HUES64 (cell line): ENCODE data around the gene OR2V1.
"Not testable (repeated sequence)": the region's sequence is repeated elsewhere in the genome, so short reads cannot be mapped to it uniquely, and the experiment has no call there.

Experiments
- H3K27ac ChIP-seq: 2 replicates; pipeline ENCODE4 v1.7.0; 2013; ENCODE audit warnings: low read depth, low read length, inconsistent platforms
- H3K27me3 ChIP-seq: 2 replicates; pipeline ENCODE4 v1.6.1; 2013; ENCODE audit warnings: mild to moderate bottlenecking, low read length; ENCODE audit not compliant: insufficient read depth
- H3K36me3 ChIP-seq: 2 replicates; pipeline ENCODE4 v1.6.1; 2013; ENCODE audit warnings: mild to moderate bottlenecking, low read length; ENCODE audit not compliant: insufficient read depth
- H3K4me1 ChIP-seq: 2 replicates; pipeline ENCODE4 v1.6.1; 2013; ENCODE audit warnings: mild to moderate bottlenecking, low read length, moderate library complexity; ENCODE audit not compliant: insufficient read depth
- H3K4me3 ChIP-seq: 2 replicates; pipeline ENCODE4 v1.5.1; 2013; ENCODE audit warnings: mild to moderate bottlenecking, low read length, moderate library complexity
- H3K9ac ChIP-seq: 2 replicates; pipeline ENCODE4 v1.6.1; 2013; ENCODE audit warnings: mild to moderate bottlenecking, low read depth, low read length
- H3K9me3 ChIP-seq: 2 replicates; pipeline ENCODE4 v1.6.1; 2013; ENCODE audit warnings: low read depth, low read length; ENCODE audit not compliant: insufficient read depth
- WGBS: fragments of 150-250, 120-280 bp; methylation state at CpG from one replicate; pipeline ENCODE4 v1.1.7; 2013; ENCODE audit warnings: missing lambda C conversion rate; 5-methylcytosine and 5-hydroxymethylcytosine counted together

The OR2V1 gene

DNA sequence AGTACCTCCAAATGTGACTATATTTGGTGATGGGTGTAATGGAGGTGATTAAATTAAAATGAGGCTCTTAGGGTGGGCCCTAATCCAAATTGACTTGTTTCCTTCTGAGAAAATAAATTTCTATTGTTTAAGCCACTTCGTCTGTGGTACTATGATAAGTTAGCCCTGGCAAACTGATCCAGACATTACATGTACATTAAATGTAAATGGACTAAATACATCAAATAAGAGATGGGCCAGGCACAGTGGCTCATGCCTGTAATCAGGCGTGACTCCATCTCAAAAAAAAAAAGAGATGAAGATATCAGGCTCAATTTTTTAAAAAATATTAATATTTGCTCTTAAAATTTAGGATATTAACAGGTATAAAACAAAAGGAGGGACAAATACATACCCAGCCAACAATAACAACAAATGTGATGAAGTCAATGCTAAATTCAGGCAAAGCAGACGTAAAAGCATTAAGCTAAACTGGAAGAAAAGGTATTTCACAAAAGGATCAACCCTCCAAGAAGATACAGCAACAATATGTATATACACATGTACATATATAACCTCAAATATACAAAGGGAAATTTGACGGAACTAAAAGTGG, 5.5 kb upstream of the OR2V1 start:
- Histone ChIP-seq H3K4me1 (no peaks in the 10 kb centered on the region), H3K9ac (no peak overlapping the region), H3K4me3 (no peak overlapping the region), H3K27me3 (no peaks in the 10 kb centered on the region), H3K27ac (no peak overlapping the region), H3K36me3 (no peaks in the 10 kb centered on the region), H3K9me3 (peaks cover 11% of the 10 kb centered on the region; the same call in 1 of the 2 replicates)
- 79% methylated on average over 3 of the region's 4 CpGs for WGBS

- Histone ChIP-seq H3K36me3 (no peaks in the 10 kb centered on the region), H3K4me3 (no peak overlapping the region), H3K27me3 (no peaks in the 10 kb centered on the region), H3K9me3 (peaks cover 9% of the 10 kb centered on the region; the same call in 1 of the 2 replicates), H3K4me1 (no peaks in the 10 kb centered on the region), H3K27ac (no peak overlapping the region), H3K9ac (no peak overlapping the region)
- 89% methylated on average over 5 of the region's 6 CpGs for WGBS
Observed at GRCh38 chr5:181134259-181134658, 3.3 kb upstream of the OR2V1 start.

- 87% methylated on average over 10 of the region's 10 CpGs for WGBS
- no peak overlapping the region for H3K9ac ChIP-seq
Observed at GRCh38 chr5:181133610-181134231, 2.8 kb upstream of the OR2V1 start.

DNA sequence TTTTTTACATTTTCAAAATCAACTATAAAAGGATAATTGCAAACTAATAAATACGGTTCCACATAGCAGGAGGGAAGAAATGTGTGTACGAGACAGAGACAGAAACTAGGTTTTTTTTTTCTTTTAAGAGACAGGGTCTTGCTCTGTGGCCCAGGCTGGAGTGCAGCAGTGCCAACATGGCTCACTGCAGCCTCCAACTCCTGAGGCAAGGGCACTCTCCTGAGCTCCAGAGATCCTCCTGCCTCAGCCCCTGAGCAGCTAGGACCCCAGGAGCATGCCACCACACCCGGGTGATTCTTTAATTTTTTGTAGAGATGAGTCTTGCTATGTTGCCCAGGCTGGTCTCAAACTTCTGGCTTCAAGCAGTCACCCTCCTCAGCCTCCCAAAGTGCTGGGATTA, 2.1 kb upstream of the OR2V1 start:
- Histone ChIP-seq H3K4me1 (no peaks in the 10 kb centered on the region), H3K9me3 (peaks cover 10% of the 10 kb centered on the region; the same call in 1 of the 2 replicates), H3K27ac (no peak overlapping the region), H3K9ac (no peak overlapping the region), H3K4me3 (no peak overlapping the region), H3K36me3 (no peaks in the 10 kb centered on the region), H3K27me3 (no peaks in the 10 kb centered on the region)
- 84% methylated on average over 3 of the region's 3 CpGs for WGBS

More at GRCh38 chr5:181133610-181134231, 2.8 kb upstream of the OR2V1 start:
- H3K4me3 ChIP-seq: no peak overlapping the region
- no peaks in the 10 kb centered on the region for H3K36me3 ChIP-seq
- H3K9me3 ChIP-seq: peaks cover 9% of the 10 kb centered on the region; the same call in 1 of the 2 replicates
- H3K27ac ChIP-seq: no peak overlapping the region
- H3K27me3 ChIP-seq: no peaks in the 10 kb centered on the region
- H3K4me1 ChIP-seq: no peaks in the 10 kb centered on the region

GRCh38 chr5:181131514-181131913, 545 bp upstream of the OR2V1 start:
- H3K36me3 ChIP-seq: no peaks in the 10 kb centered on the region
- no peak overlapping the region for H3K4me3 ChIP-seq
- 79% methylated on average over 11 of the region's 11 CpGs for WGBS
- H3K27me3 ChIP-seq: no peaks in the 10 kb centered on the region
- no peak overlapping the region for H3K9ac ChIP-seq
- H3K9me3 ChIP-seq: peaks cover 15% of the 10 kb centered on the region; the same call in 1 of the 2 replicates
- H3K27ac ChIP-seq: no peak overlapping the region
- H3K4me1 ChIP-seq: no peaks in the 10 kb centered on the region

- H3K4me1 ChIP-seq, H3K36me3 ChIP-seq, H3K27ac ChIP-seq, H3K27me3 ChIP-seq, H3K4me3 ChIP-seq, H3K9ac ChIP-seq: not testable (repeated sequence)
- 74% methylated on average over 9 of the region's 9 CpGs for WGBS
- H3K9me3 ChIP-seq: peaks cover 12% of the 10 kb centered on the region; the same call in 1 of the 2 replicates
Observed at GRCh38 chr5:181130081-181130480, 888 bp downstream of the OR2V1 start.

GRCh38 chr5:181129601-181130000, 1.4 kb downstream of the OR2V1 start:
- Histone ChIP-seq H3K4me1 (no peaks in the 10 kb centered on the region), H3K4me3 (no peak overlapping the region), H3K27me3 (no peaks in the 10 kb centered on the region), H3K9me3 (peaks cover 12% of the 10 kb centered on the region; the same call in 1 of the 2 replicates), H3K9ac (no peak overlapping the region), H3K27ac (no peak overlapping the region), H3K36me3 (no peaks in the 10 kb centered on the region)
- 69% methylated on average over 6 of the region's 7 CpGs for WGBS

DNA sequence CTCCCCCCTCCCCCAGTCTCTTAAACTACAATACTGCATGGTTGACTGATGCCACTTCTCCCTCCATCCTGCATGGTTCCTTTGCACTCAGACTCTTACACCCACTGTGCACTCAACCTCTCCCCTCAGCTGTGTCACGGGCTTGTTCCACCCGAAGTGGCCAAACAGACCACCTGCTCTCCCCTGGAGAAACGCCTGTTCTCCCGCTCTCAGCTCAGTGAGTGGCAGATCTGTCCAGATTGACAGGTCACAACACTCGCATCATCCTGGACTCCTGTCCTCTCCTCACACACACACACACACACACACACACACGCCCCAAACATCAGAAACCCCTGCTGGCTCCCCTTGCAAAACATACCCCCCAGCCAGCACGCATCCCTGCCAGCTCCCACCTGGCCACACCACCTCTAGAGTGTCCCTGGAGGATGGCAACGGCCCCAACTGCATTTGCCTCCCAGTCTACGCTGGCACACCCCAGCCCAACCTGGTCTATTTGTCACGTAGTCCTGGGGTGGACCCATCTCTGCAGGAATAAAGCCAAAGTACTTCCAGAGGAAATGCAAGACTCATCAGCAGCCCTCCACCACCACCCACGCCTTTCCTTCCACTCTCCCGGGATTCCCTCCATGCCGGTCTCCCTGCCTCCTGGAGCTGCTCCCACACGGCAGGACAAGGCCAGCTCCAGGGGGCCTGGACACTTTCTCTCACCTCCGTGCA, 2.9 kb downstream of the OR2V1 start:
- Histone ChIP-seq H3K4me3 (no peak overlapping the region), H3K27ac (no peak overlapping the region), H3K27me3 (no peaks in the 10 kb centered on the region), H3K4me1 (no peaks in the 10 kb centered on the region), H3K36me3 (no peaks in the 10 kb centered on the region), H3K9ac (no peak overlapping the region), H3K9me3 (peaks cover 15% of the 10 kb centered on the region; the same call in 1 of the 2 replicates)
- 74% methylated on average over 15 of the region's 15 CpGs for WGBS

DNA sequence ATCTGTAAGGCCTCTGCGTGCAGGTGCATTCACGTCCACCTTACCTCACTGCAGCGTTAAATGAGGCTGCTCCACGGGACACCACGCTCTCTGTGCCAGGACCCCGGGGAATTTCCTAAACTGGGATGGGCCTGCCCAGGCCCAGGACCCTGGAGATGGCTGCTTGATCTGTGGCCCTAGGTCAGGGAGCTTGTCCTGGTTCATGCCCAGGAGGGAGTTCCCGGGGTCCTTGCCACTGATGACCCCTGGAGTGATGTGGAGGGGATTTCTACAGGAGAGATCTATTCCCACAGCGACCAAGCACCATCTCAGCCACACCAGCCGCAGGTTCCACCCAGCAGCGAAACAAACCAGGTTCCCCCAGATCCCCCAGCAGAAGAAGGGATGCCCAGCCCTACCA, 3.5 kb downstream of the OR2V1 start:
- Histone ChIP-seq H3K9me3 (peaks cover 12% of the 10 kb centered on the region; the same call in 1 of the 2 replicates), H3K4me3 (no peak overlapping the region), H3K4me1 (no peaks in the 10 kb centered on the region), H3K27ac (no peak overlapping the region), H3K9ac (no peak overlapping the region), H3K27me3 (no peaks in the 10 kb centered on the region), H3K36me3 (no peaks in the 10 kb centered on the region)
- 80% methylated on average over 9 of the region's 10 CpGs for WGBS

GRCh38 chr5:181126841-181127240, 4.1 kb downstream of the OR2V1 start:
- Histone ChIP-seq H3K27ac (no peak overlapping the region), H3K4me3 (no peak overlapping the region), H3K4me1 (no peaks in the 10 kb centered on the region), H3K27me3 (no peaks in the 10 kb centered on the region), H3K9me3 (peaks cover 12% of the 10 kb centered on the region; the same call in 1 of the 2 replicates), H3K36me3 (no peaks in the 10 kb centered on the region), H3K9ac (no peak overlapping the region)
- whole genome bisulfite sequencing: 87% methylated on average over 18 of the region's 18 CpGs

DNA sequence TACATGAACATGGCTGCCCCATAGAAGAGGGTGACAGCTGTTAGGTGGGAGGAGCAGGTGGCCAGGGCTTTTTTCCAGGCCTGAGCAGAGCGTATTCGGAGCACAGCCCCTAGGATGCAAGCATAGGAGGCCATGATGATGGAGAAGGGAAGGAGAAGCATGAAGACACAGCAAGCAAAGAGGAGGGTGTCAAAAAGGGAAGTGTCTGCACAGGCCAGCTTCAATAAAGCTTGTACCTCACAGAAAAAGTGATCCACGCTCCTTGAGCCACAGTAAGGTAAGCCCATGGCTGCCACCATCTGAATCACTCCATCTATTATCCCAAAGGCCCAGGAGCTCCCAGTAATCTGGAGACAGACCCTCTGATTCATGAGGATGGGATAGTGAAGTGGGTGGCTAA, 6.4 kb downstream of the OR2V1 start:
- H3K9ac ChIP-seq: no peak overlapping the region
- no peaks in the 10 kb centered on the region for H3K36me3 ChIP-seq
- H3K9me3 ChIP-seq: peaks cover 12% of the 10 kb centered on the region; the same call in 1 of the 2 replicates
- H3K27me3 ChIP-seq: no peaks in the 10 kb centered on the region
- 68% methylated on average over 3 of the region's 3 CpGs for WGBS
- H3K27ac ChIP-seq: no peak overlapping the region
- no peaks in the 10 kb centered on the region for H3K4me1 ChIP-seq
- no peak overlapping the region for H3K4me3 ChIP-seq
